PFSK-1 (cell line): ENCODE results near the gene FAM83D.

Source experiments
- FOXP2 ChIP-seq: optimal IDR thresholded peaks from 2 replicates; pipeline ENCODE3; 2011; ENCODE audit warnings: borderline replicate concordance, control low read depth, inconsistent platforms; ENCODE audit not compliant: insufficient read depth; ENCODE audit errors: extremely low read length, extremely low read depth
- POLR2AphosphoS5 ChIP-seq: IDR thresholded peaks from 2 replicates; pipeline ENCODE4 v1.6.1; 2012; ENCODE audit warnings: low read depth, mild to moderate bottlenecking, control low read depth, low read length, moderate library complexity
- SIN3A ChIP-seq: IDR thresholded peaks from 2 replicates; pipeline ENCODE4 v1.6.1; 2012; ENCODE audit warnings: mild to moderate bottlenecking, low read length, moderate library complexity, borderline replicate concordance; ENCODE audit not compliant: insufficient read depth
- TAF1 ChIP-seq: IDR thresholded peaks from 2 replicates; pipeline ENCODE4 v1.6.1; 2012; ENCODE audit warnings: low read length, control low read depth, borderline replicate concordance; ENCODE audit not compliant: insufficient read depth
- TF ChIP-seq, protein P1 (sequence below), 2 experiments: IDR thresholded peaks; 2 replicates each; pipeline versions ENCODE4 v1.6.1 to v1.8.0; 2011 to 2012; ENCODE audit warnings: low read depth in 2 of 2, low read length in 2 of 2, control low read depth in 1 of 2, inconsistent platforms in 1 of 2, mild to moderate bottlenecking in 1 of 2, moderate library complexity in 1 of 2; ENCODE audit not compliant: insufficient read depth in 1 of 2

FAM83D gene

DNA sequence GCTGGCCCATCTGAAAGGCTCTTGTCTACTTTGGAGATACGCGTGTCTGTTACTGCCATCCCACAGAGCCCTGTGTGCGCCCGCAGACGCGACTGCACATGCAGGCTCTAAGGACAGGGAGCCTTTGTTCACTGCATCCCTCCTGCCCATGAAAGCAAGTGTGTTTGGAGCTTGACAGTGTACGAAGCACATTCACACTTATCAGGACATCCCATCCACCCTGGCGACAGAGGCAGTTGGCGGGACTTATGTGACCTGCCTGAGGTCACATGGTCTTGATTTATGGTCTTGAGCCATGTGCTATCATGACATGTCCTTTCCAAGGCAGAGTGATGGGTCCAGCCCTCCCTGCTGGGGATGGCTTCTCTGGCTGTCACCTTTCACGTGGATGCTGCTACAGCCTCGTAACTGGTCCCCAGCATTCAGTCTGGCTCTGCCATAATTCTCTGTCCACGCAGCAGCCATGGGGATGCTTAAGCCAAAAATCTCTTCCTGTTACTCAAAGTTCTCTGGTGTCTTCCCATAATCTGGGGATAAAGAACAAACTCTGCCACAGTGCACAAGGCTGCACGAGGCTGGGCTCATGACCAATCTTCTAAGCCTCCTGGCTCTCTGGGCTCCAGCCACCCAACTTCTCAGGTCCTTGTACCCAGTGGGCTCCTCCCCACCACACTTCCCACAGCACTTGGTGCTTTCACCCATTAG lies 36.3 kb upstream of the FAM83D start:
- TF ChIP-seq TAF1 (no peak), FOXP2 (no peak)

DNA sequence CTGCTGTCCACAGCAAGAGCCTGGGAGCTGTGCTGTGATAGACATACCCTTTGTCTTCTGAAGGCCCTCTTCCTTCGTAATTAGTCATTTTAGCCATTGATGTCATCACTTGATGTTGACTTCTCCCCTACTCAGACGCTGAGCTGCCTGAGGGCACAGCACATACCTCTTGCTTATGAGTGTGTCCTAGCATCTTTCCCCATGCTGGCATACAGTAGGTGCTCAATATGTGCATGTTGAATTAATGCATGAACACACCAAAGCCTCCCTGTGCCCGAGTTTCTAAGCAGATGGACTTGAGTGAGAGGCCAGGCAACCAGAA lies 35.8 kb upstream of the FAM83D start:
- TF ChIP-seq, protein P1, sequence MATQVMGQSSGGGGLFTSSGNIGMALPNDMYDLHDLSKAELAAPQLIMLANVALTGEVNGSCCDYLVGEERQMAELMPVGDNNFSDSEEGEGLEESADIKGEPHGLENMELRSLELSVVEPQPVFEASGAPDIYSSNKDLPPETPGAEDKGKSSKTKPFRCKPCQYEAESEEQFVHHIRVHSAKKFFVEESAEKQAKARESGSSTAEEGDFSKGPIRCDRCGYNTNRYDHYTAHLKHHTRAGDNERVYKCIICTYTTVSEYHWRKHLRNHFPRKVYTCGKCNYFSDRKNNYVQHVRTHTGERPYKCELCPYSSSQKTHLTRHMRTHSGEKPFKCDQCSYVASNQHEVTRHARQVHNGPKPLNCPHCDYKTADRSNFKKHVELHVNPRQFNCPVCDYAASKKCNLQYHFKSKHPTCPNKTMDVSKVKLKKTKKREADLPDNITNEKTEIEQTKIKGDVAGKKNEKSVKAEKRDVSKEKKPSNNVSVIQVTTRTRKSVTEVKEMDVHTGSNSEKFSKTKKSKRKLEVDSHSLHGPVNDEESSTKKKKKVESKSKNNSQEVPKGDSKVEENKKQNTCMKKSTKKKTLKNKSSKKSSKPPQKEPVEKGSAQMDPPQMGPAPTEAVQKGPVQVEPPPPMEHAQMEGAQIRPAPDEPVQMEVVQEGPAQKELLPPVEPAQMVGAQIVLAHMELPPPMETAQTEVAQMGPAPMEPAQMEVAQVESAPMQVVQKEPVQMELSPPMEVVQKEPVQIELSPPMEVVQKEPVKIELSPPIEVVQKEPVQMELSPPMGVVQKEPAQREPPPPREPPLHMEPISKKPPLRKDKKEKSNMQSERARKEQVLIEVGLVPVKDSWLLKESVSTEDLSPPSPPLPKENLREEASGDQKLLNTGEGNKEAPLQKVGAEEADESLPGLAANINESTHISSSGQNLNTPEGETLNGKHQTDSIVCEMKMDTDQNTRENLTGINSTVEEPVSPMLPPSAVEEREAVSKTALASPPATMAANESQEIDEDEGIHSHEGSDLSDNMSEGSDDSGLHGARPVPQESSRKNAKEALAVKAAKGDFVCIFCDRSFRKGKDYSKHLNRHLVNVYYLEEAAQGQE (IDR thresholded peaks at IDR 0.05; ENCODE audit: insufficient read depth in 1 of 2, low read depth in 2 of 2, low read length in 2 of 2) = no peak
- TF ChIP-seq TAF1 (no peak), SIN3A (no peak), FOXP2 (no peak), POLR2AphosphoS5 (no peak)

DNA sequence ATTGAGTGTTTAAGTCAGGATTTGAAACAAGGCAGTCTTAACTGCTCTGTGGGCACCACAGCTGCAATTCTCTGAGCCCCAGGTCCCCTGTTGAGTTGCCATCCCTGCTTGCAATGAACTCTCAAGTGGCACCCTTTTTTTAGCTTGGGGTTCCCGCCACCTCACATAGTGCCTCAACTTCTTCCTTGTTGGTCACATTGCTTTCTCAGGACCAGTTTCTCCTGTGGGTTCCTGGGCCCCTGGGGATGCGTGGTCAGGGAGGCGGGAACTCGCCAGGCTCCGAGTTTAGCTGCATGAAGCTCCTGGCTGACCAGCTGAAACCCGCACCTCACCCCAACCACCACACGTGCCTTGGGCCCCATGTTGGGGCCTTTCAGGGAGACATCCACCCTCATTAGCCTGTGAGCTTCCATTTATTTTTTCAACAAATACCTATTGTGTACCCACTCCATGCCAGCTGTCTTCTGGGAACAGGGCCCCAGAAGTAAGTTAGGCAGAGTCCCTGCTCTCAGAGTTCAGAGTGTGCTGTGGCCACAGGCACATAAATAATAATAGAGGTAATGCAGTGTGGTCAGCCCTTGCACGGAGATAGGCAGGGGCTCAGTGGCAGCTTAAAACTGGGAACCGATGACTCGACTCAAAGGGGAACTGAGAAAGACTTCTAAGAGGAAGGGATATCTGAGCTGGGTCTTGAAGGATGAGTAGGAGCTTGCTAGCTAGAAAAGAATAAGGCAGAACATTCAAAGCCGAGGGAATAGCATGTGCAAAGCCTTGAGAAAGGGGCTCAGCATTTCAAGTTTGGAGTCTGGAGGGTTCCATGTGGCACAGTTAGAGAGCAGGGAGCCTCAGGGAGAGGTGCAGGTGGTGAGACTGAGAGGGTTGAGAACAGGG lies 33.9 kb upstream of the FAM83D start:
- TF ChIP-seq, protein P1 (IDR thresholded peaks at IDR 0.05; ENCODE audit: insufficient read depth in 1 of 2, low read depth in 2 of 2, low read length in 2 of 2) = no peak
- TF ChIP-seq SIN3A (no peak), TAF1 (no peak), POLR2AphosphoS5 (no peak), FOXP2 (no peak)

DNA sequence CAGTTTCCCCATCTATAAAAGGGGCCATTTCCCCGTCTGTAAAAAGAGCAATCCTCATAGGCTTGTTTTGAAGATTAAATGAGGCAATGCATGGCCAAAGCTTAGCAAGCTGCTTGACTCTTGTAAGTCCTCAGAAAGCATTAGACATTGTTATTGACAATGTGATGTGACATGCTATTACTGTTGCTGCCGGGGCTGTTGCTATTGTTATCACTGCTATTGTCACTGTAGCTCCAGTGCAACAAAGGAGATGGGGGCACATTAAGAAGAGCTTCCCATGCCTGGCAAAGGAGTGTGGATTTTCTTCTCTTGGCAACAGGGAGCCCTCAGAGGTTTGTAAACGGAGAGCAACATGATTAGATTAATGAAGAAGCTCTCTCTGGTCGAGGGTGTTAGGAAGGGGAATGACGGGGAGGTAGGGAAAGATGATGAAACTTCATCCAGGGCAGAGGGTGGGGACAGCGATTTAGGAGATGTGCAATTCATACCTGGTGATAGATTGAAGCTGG lies 33.1 kb upstream of the FAM83D start:
- TF ChIP-seq SIN3A (no peak), FOXP2 (no peak), POLR2AphosphoS5 (no peak), TAF1 (no peak)
- TF ChIP-seq, protein P1 (IDR thresholded peaks at IDR 0.05; ENCODE audit: insufficient read depth in 1 of 2, low read depth in 2 of 2, low read length in 2 of 2) = no peak

DNA sequence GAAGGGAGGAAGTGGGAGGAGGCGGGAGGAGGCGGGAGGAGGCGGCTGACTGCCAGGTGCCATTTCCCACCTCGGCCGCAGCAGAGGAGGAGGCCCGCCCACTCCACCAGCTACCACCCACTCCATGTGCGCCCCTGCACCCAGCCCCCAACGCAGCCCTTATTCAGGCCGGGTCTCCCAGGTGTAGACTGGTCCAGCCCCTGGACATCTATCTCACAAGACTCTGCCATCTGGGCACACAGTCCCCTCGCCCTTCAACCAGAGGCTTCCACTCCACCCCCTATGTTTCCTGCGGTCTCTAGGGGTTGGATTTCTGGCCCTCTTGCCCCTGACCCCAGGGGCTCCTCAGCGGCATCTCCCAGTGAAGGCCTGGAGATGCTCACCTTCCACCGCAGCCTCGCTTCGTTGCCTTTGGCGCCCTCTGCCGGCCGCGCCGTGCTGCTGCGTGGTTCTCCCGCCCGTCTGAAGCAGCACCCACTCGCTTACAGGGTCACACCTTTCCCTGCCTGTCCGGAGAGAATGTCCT lies 32.6 kb upstream of the FAM83D start:
- TF ChIP-seq SIN3A (no peak), POLR2AphosphoS5 (no peak), FOXP2 (peak; percentile 69)
- TF ChIP-seq, protein P1 (IDR thresholded peaks at IDR 0.05; ENCODE audit: insufficient read depth in 1 of 2, low read depth in 2 of 2, low read length in 2 of 2) = 0 out of 4 replicates have a peak, but pooled peaks of 1 of the 2 experiments have one; percentile 25
